D721Med (cell line): ENCODE results near the gene PBX3.

Experiments
- DNase-seq: peaks from one replicate; pipeline ENCODE4 v3.0.0; 2011; ENCODE audit warnings: low spot score; ENCODE audit not compliant: insufficient read length
- FAIRE-seq: peaks from 2 replicates; lab custom pipeline; 2011; peaks lifted over from hg19 to GRCh38; lab: Jason Lieb, UNC
- CTCF ChIP-seq: IDR thresholded peaks from 2 replicates; pipeline ENCODE4 v1.5.1; 2012; ENCODE audit warnings: mild to moderate bottlenecking, control low read depth; ENCODE audit not compliant: insufficient read depth; ENCODE audit errors: missing control alignments

Gene PBX3

GRCh38 chr9:125884218-125884595 is 137.0 kb downstream of the PBX3 start:
- TF ChIP-seq CTCF = no peak
- no peak for FAIRE-seq
- no peak for DNase-seq

GRCh38 chr9:125885405-125886034 is 138.3 kb downstream of the PBX3 start:
- FAIRE-seq = no peak
- no peak for TF ChIP-seq CTCF
- DNase-seq = no peak

- FAIRE-seq (peak; percentile 56), DNase-seq (no peak)
- no peak for TF ChIP-seq CTCF
These were observed 139.2 kb downstream of the PBX3 start for GRCh38 chr9:125886365-125886764.

GRCh38 chr9:125887172-125887571 is 140.0 kb downstream of the PBX3 start:
- DNase-seq = no peak
- FAIRE-seq = no peak

GRCh38 chr9:125888211-125888610 is 141.0 kb downstream of the PBX3 start:
- TF ChIP-seq CTCF = no peak
- FAIRE-seq (peak; percentile 55), DNase-seq (no peak)

More at GRCh38 chr9:125887172-125887571, 140.0 kb downstream of the PBX3 start:
- TF ChIP-seq CTCF = no peak

GRCh38 chr9:125889112-125889475 is 141.9 kb downstream of the PBX3 start:
- FAIRE-seq (no peak), DNase-seq (no peak)
- no peak for TF ChIP-seq CTCF
